Measurements from ENCODE around the gene TGFBI. TPM values are rescaled to one million over a fixed set of nuclear protein-coding genes. Genes with fewer than 3 reads are reported as not detected.

TGFBI gene
- total and polyA plus RNA-seq, 7 donors = 18.8 to 35.9 (median 28.3) TPM

GRCh38 chr5:136052692-136053335 is 24.0 kb downstream of the TGFBI start:
- H3K27ac ChIP-seq = peak overlapping the region; percentile 30
- H3K9me3 ChIP-seq = no peaks in the 10 kb centered on the region
- H3K27me3 ChIP-seq (ENCODE audit: insufficient read depth in 3 of 3, low read length in 2 of 3) = no peaks in the 10 kb centered on the region
- no peak for TF ChIP-seq CTCF (IDR thresholded peaks at IDR 0.05)
- intact Hi-C loops (cut with DNase I) = no loop called here
- no peaks in the 10 kb centered on the region for H3K4me1 ChIP-seq
- ATAC-seq (no peak), DNase-seq (no peak)
- 95 to 98% (median 96%) methylated on average over 13 of the region's 13 CpGs for WGBS, 3 donors
- H3K4me3 ChIP-seq = no peak overlapping the region
- H3K36me3 ChIP-seq (ENCODE audit: insufficient read depth in 1 of 2, low read depth in 1 of 2) = peaks cover 0 to 11% of the 10 kb centered on the region in 2 donors

GRCh38 chr5:136053336-136054141 is 24.8 kb downstream of the TGFBI start:
- H3K36me3 ChIP-seq (ENCODE audit: insufficient read depth in 1 of 2, low read depth in 1 of 2) = peaks cover 0 to 11% of the 10 kb centered on the region in 2 donors
- no peak for TF ChIP-seq CTCF (IDR thresholded peaks at IDR 0.05)
- no peaks in the 10 kb centered on the region for H3K9me3 ChIP-seq
- WGBS, 3 donors = 77 to 79% (median 78%) methylated on average over 6 of the region's 6 CpGs
- H3K27me3 ChIP-seq (ENCODE audit: insufficient read depth in 3 of 3, low read length in 2 of 3) = no peaks in the 10 kb centered on the region
- ATAC-seq (peak in 3 of 4 donors; percentile 28 to 70 (median 53)), DNase-seq (peak; percentile 60 to 72)
- H3K27ac ChIP-seq = peak overlapping the region; percentile 30
- intact Hi-C loops (cut with DNase I) = no loop called here
- no peaks in the 10 kb centered on the region for H3K4me1 ChIP-seq
- no peak overlapping the region for H3K4me3 ChIP-seq

GRCh38 chr5:136054142-136055019 is 25.6 kb downstream of the TGFBI start:
- WGBS, 3 donors = 64 to 78% (median 73%) methylated on average over 7 of the region's 7 CpGs
- no peak overlapping the region for H3K4me3 ChIP-seq
- TF ChIP-seq CTCF (IDR thresholded peaks at IDR 0.05) = no peak
- peak overlapping the region; percentile 24 for H3K27ac ChIP-seq
- intact Hi-C loops (cut with DNase I) = loop anchor here in 1 of 2 donors (5.0 kb wide), 1 partner anchor 77 kb away; no protein-coding TSS in a partner anchor
- DNase-seq (no peak), ATAC-seq (peak in 2 of 4 donors; percentile 26 to 51)
- peaks cover 0 to 10% of the 10 kb centered on the region in 2 donors for H3K36me3 ChIP-seq (ENCODE audit: insufficient read depth in 1 of 2, low read depth in 1 of 2)
- H3K9me3 ChIP-seq = no peaks in the 10 kb centered on the region
- H3K27me3 ChIP-seq (ENCODE audit: insufficient read depth in 3 of 3, low read length in 2 of 3) = no peaks in the 10 kb centered on the region
- no peaks in the 10 kb centered on the region for H3K4me1 ChIP-seq

- ATAC-seq (no peak), DNase-seq (no peak)
- Histone ChIP-seq H3K36me3 (ENCODE audit: insufficient read depth in 1 of 2, low read depth in 1 of 2) (peaks cover 0 to 14% of the 10 kb centered on the region in 2 donors), H3K4me1 (no peaks in the 10 kb centered on the region), H3K27me3 (ENCODE audit: insufficient read depth in 3 of 3, low read length in 2 of 3) (no peaks in the 10 kb centered on the region), H3K27ac (no peak overlapping the region), H3K4me3 (no peak overlapping the region), H3K9me3 (no peaks in the 10 kb centered on the region)
- no peak for TF ChIP-seq CTCF (IDR thresholded peaks at IDR 0.05)
- WGBS, 3 donors = 75 to 79% (median 78%) methylated on average over 14 of the region's 14 CpGs
- intact Hi-C loops (cut with DNase I) = loop anchor here in 1 of 2 donors (5.0 kb wide), 1 partner anchor 78 kb away; no protein-coding TSS in a partner anchor
Observed at GRCh38 chr5:136055612-136056309, 27.0 kb downstream of the TGFBI start.
